HPDE6-E6E7 (cell line): ENCODE results near the gene FLOT2.
"Not testable (repeated sequence)": the region's sequence is repeated elsewhere in the genome, so short reads cannot be mapped to it uniquely, and the experiment has no call there.

ENCODE experiments used
- DNase-seq: peaks from one replicate; pipeline ENCODE4 v3.0.0; 2011; ENCODE audit warnings: missing footprints; ENCODE audit errors: extremely low spot score

Gene FLOT2

DNA sequence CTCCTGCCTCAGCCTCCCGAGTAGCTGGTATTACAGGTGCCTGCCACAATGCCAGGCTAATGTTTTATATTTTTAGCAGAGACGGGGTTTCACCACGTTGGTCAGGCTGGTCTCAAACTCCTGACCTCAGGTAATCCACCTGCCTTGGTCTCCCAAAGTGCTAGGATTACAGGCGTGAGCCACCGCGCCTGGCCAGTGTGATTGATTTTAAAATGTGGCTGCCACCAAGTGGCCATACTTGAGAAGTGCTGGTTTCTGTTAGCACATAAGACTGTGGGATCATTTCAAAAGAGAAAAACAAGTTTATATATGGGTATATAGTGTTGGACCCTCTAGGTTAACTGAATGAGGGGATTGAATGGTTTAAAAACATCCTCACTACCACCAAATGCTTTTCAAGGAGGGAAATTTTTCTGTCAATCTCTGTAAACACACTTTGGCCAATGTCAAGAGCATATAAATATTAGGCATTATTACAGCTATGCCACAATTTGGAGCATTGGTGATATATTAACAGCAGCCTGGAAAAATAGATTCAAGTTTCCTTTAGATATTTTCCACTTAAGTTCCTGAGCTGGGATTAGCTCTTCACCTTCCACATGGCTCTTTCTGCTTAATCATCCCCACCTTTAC is 18.9 kb upstream of the FLOT2 start:
- no peak for DNase-seq

- no peak for DNase-seq
Observed at GRCh38 chr17:28912938-28913333, 15.4 kb upstream of the FLOT2 start.

DNA sequence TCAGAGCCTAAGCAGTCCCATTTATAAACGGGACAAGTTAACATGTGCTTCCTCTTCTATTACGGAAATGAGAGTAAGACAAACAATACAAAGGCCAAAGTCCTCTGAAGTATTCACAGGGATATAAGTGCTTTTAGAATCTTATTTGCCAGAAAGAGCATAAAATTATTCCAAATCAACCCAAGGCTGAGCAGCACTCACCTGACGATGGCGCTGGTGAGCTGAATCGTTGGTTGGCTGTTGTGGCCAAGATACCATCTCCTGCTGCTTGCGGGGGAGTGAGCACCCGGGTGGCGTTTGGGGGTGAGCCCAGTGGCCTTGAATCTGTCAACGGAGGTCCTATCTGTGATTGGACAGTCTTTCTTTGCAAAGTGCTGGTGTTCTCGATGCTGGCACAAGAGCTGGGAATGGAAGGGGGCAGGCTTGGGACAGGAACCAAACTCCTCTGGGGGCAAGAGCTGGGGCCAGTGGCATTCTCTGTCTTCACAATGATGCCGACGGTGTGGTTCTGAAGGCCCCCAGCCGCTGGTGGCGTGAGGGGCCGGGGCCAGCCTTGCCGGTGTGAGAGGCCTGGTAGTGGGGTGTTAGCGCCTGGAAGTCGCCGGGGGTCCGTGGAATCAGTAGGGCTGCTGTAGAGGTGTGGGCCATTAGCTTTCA is 14.9 kb upstream of the FLOT2 start:
- DNase-seq: no peak

DNA sequence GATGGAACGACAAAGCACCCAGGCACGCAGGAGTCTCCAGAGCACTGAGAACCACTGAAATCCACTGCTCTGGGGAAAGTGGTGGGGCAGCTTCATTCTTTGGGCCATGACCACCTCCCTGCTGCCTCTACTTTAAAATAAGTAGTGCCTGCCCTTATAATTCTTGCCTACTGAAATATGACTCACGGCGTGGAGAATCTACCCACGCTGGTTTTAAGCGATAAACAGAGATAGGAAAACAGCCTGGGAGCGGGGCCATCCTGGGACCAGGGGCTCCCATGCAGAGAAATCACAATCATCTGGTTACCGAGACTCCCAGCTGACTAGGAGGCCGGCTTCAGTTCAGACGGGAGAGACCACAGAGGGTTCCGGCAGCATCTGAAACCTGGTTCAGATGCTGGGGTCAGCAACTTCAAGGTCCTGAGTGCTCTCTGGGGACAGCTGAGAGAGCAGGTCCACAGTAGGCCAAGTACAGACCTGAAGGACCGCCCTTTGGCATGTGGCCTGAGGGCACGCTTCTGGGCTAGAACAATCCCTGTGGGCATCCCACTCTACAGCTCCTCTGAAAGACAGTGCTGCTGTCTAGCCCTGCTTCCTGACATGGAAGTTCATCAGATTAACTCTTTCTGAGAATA is 14.0 kb upstream of the FLOT2 start:
- no peak for DNase-seq

DNA sequence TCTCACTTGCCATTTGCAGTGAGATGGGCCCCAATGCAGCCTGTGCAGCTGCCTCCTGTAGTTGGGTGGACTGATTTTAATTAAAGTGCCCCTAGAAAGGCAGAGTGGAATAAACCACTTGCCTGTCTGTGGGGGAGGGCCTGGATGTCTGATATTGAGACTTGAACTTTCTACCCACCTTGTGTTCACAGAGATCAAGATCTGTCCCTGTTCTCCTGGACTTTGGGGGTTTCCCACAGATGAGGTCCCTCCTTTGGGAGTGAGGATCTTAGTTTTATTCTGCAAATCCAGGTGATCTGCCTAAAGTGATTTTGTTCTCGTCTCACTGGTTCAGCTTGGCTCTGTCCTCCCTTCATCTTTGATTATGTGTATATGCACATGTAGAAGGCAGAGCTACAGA is 13.0 kb upstream of the FLOT2 start:
- no peak for DNase-seq

- no peak for DNase-seq
Observed at GRCh38 chr17:28908640-28909167, 11.2 kb upstream of the FLOT2 start.

DNA sequence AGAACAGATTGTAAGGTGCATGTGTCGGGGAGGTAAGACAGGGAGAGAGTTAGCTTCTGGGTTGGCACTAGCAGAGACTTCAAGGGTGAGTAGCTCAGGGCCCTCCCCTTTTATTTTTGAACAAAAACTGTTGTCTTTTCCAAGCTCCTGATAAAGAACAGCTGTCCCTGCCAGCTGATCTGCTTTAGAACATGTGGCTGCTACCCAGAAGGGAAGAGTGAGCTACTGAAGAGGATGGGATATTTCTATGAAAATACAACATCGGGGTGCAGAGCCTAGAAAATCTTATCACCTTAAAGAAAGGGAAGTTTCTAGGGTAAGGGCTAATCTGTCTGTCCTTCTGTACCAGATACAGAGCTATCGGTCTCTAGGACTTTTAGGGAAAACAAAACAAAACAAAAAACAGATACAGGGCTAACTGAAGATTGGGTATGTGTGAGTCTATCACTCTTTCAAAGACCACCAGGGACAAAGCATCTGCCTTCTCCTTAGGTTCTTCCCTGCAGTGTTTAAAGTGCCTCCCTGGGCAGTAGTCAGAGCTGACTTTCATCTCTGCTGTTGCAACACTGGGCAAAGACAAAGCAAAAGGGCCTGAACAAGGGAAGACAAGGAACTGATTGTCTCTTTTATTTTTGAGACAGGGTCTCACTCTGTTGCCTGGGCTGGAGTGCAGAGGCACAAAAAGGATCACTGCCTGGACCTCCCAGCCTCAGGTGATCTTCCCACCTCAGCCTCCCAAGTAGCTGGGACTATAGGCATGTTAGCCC is 10.4 kb upstream of the FLOT2 start:
- no peak for DNase-seq

DNA sequence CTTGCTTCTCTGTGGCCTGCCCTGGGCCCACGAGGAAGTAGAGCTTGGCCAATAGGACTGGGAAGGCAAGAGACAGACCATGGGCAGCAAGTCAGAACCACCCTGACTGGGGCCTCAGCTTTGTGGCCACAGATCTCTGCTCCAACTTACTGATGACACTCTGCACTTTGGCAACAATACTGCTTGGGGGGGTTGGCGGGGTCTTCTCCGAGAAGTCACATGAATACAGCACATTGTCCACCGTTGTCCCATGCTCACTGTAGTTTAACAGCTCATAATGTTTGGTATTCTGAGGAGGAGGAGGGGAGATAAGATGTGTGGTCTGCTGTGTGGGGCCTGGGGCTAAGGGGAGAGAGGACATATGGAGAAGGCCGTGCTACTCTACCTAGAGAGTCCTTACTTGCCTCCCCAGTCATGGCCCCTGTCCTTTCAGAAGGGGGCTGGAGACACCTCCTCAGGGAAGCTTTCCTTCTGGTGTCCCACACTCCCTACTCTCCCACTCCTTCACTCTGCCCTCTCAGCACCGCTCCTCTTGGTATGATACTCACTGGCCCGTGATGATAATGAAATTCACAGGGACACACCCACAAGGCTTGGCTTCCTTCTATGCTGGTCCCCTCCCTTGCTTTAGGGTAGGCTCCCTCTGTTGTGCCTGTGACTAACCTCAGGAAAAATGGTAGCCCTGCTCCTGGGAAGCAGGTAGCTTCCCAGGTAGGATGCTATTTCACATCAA is 9.3 kb upstream of the FLOT2 start:
- DNase-seq: no peak

DNA sequence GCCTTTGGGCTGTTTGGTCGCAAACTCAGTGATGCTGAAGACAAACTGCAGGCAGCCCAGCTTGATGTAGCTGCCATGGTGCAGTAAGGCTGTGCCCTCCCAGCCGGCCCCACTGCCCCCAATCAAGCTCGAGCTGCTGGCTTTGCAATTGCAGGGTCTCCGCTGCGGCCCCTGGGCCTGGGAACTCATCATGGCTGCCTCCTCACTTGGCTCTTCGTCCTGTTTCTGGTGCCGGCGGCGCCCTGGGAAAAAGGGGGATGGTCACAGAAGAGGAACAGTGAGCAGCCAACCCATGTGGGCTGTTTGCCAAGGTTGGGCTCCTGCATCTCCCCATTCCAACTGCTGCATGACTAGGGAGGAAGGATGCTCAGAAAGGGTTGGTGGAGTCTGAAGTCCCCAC is 8.7 kb upstream of the FLOT2 start:
- DNase-seq: no peak

DNA sequence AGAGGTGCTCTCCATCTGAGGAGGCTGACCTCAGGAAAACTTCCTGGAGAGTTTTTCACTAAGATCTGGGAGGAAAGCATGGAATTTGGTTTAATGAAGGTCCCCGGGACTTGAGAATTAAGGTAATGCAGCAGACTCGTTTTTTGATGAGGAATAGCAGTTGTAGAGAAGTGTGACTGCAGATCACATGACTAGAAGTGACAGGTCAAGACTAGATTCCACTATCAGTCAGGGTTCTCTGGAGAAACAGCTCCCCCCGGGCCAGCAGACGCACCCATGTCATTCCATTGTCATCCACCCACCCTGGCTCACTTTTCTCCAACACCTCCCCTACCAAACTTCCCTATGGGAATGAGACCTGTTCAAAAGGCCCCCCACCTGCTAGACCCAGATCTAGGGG is 7.3 kb upstream of the FLOT2 start:
- DNase-seq: no peak

- DNase-seq: not testable (repeated sequence)
Observed at GRCh38 chr17:28903546-28903841, 6.0 kb upstream of the FLOT2 start.

DNA sequence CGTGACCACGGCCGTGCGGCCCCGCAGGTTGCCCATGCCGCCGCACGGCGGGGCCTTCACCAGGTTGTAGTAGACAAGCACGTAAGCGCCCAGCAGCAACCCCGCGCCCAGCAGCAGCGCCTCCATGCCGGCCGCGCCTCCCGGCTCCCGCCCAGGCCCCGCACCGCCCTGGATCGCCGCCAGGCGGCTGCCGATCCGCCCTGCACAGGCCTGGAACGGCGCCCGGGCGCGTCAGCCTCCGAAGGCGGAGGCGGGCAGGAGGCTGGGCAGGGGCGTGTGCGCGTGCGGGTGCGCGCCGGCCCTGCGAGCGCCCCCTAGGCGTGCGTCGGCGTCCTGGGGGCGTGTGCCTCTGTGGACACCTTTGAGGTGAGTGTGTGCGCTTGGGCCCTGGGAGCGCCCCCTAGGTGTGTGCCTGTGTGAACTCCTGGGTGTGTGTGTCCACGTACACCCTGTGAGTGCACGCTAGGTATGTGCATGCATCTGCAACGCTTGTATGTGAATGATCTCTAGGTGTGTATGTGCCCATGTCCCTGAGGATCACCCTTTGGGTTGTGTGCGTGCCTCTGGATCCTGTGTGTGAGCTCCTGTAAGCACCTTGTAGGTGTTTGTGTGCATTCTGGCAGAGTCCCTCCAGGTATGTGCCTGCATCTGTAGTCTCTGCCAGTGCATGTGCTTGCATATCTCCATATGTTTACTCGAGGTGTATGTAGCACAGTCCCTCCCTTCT is 5.4 kb upstream of the FLOT2 start, which contains the start of gene DHRS13:
Gene DHRS13 (minus strand): TSS at position 261 of the 727 bp plus-strand sequence. CDS start 135 bp downstream, at position 126.
- peak; percentile 84 for DNase-seq

GRCh38 chr17:28901866-28902818 is 4.6 kb upstream of the FLOT2 start:
- no peak for DNase-seq

GRCh38 chr17:28900986-28901726 is 3.6 kb upstream of the FLOT2 start:
- no peak for DNase-seq

GRCh38 chr17:28899212-28899815 is 1.8 kb upstream of the FLOT2 start:
- no peak for DNase-seq

GRCh38 chr17:28898527-28898955 is 1.0 kb upstream of the FLOT2 start:
- no peak for DNase-seq

- DNase-seq: no peak
Observed at GRCh38 chr17:28897769-28898526, 415 bp upstream of the FLOT2 start.

GRCh38 chr17:28896491-28896883 is 1.0 kb downstream of the FLOT2 start:
- no peak for DNase-seq
